ENCODE data around the gene SULT1C3.

Gene SULT1C3

DNA sequence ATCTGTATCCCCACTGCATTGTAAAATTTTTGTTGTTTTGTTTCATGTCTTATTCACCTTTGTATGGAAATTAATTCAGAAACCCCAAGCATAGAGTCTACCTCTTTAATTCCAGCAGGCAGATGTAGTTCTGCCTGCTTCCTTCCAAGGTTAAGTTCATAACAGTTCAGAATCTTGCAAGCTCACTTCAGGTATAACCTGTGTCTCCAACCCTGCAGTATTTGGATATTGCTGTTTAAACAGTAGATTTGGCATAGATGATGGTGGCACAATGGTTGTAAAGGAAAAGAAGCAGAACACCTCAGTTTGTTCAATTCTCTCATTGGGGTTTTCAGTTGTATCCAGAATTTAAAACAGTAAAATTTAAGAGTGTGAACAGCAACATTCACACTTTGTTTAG lies 70.1 kb downstream of the SULT1C3 start:
- no peak for DNase-seq

Data from activated CD4-positive, alpha-beta T cell treated with anti-CD3 and anti-CD28 coated beads for 1 hour (primary cell).